Kidney glomerular epithelial cell (primary cell): Measurements from ENCODE around the gene FMO1.
"Not testable (repeated sequence)": the region's sequence is repeated elsewhere in the genome, so short reads cannot be mapped to it uniquely, and the experiment has no call there.

Experiments used
- DNase-seq: peaks from one replicate; lab custom pipeline; 2025; lab: John Stamatoyannopoulos, UW

FMO1 gene

GRCh38 chr1:171248302-171248701 is at the start of gene FMO1:
FMO1 (plus strand) TSS chr1:171248494; CDS start chr1:171258088, 9,594 bp downstream.
- no peak for DNase-seq

- no peak for DNase-seq
Observed at GRCh38 chr1:171204296-171204695, 44.0 kb upstream of the FMO1 start.

GRCh38 chr1:171206204-171206977 is 41.9 kb upstream of the FMO1 start:
- DNase-seq, result peak; percentile 9

GRCh38 chr1:171206978-171207355 is 41.3 kb upstream of the FMO1 start:
- DNase-seq, result no peak

GRCh38 chr1:171207377-171207776 is 40.9 kb upstream of the FMO1 start:
- no peak for DNase-seq

- no peak for DNase-seq
Observed at GRCh38 chr1:171210355-171210754, 37.9 kb upstream of the FMO1 start.

GRCh38 chr1:171212607-171213351 is 35.5 kb upstream of the FMO1 start:
- no peak for DNase-seq

GRCh38 chr1:171213559-171214454 is 34.5 kb upstream of the FMO1 start:
- DNase-seq, result no peak

GRCh38 chr1:171217658-171218443 is 30.4 kb upstream of the FMO1 start:
- DNase-seq, result no peak

- no peak for DNase-seq
Observed at GRCh38 chr1:171218661-171219060, 29.6 kb upstream of the FMO1 start.

- peak; percentile 20 for DNase-seq
Observed at GRCh38 chr1:171219346-171220080, 28.8 kb upstream of the FMO1 start.

- peak; percentile 74 for DNase-seq
Observed at GRCh38 chr1:171220081-171220420, 28.2 kb upstream of the FMO1 start.

GRCh38 chr1:171220581-171221054 is 27.7 kb upstream of the FMO1 start:
- no peak for DNase-seq

GRCh38 chr1:171221665-171222591 is 26.4 kb upstream of the FMO1 start:
- DNase-seq, result no peak

GRCh38 chr1:171222936-171223335 is 25.4 kb upstream of the FMO1 start:
- DNase-seq, result no peak

GRCh38 chr1:171224257-171224656 is 24.0 kb upstream of the FMO1 start:
- DNase-seq, result not testable (repeated sequence)

GRCh38 chr1:171226747-171227370 is 21.4 kb upstream of the FMO1 start:
- DNase-seq, result peak; percentile 49

GRCh38 chr1:171231326-171231725 is 17.0 kb upstream of the FMO1 start:
- DNase-seq, result no peak

- no peak for DNase-seq
Observed at GRCh38 chr1:171233183-171233582, 15.1 kb upstream of the FMO1 start.
